HEK293 (cell line): ENCODE results near the gene TMTC1.

Experiments
- CTCF ChIP-seq: fragments of 450-650 bp; formaldehyde crosslinking; IDR thresholded peaks from 2 replicates; pipeline ENCODE4 v1.5.1; 2016; ENCODE audit warnings: missing biosample characterization, missing genetic modification characterization
- REST ChIP-seq: fragments of 450-650 bp; formaldehyde crosslinking; IDR thresholded peaks from 2 replicates; pipeline ENCODE4 v1.5.1; 2016; ENCODE audit warnings: missing biosample characterization, missing genetic modification characterization

GRCh38 chr12:29769162-29769858 is 14.4 kb downstream of the TMTC1 start:
- TF ChIP-seq CTCF: no peak
- TF ChIP-seq REST (tag by site-specific recombination): no peak
